Heart left ventricle (tissue), 16 donors: ENCODE results near the gene RPP38. TPM values are rescaled to one million over a fixed set of nuclear protein-coding genes. Genes with fewer than 3 reads are reported as not detected.

ENCODE experiments used
- ATAC-seq, 4 donors: fragments of 200-7000 bp; cut with Tn5 transposase; one replicate each; pipeline ENCODE4 v1.9.1; 2020 to 2022; ENCODE audit warnings: moderate library complexity in 4 of 4, mild to moderate bottlenecking in 3 of 4, moderate number of reproducible peaks in 1 of 4
- DNase-seq, 5 donors: peaks; one replicate each; pipeline ENCODE4 v3.0.0-alpha.2; 2020
- H3K27ac ChIP-seq, 12 donors: fragments of 200-600 bp; sonication (generic) in 4 of 12; one replicate each; pipeline versions ENCODE4 v1.5.0 to v1.8.0; 2016 to 2022; ENCODE audit warnings: mild to moderate bottlenecking in 2 of 12
- H3K27me3 ChIP-seq, 9 donors: fragments of 200-600 bp; sonication (generic) in 2 of 9; one replicate each; pipeline versions ENCODE4 v1.5.1 to v1.8.0; 2016 to 2022; ENCODE audit warnings: mild to moderate bottlenecking in 3 of 9
- H3K36me3 ChIP-seq, 9 donors: fragments of 200-600 bp; sonication (generic) in 2 of 9; one replicate each; pipeline versions ENCODE4 v1.5.0 to v1.8.0; 2018 to 2022; ENCODE audit warnings: mild to moderate bottlenecking in 2 of 9
- H3K4me1 ChIP-seq, 12 donors: fragments of 200-600 bp; sonication (generic) in 4 of 12; one replicate each; pipeline versions ENCODE4 v1.5.0 to v1.8.0; 2016 to 2022; ENCODE audit warnings: mild to moderate bottlenecking in 3 of 12
- H3K4me3 ChIP-seq, 12 donors: fragments of 200-600 bp; sonication (generic) in 4 of 12; one replicate each; pipeline versions ENCODE4 v1.5.0 to v1.8.0; 2017 to 2022; ENCODE audit warnings: mild to moderate bottlenecking in 9 of 12, moderate library complexity in 4 of 12
- H3K9me3 ChIP-seq, 12 donors: fragments of 200-600 bp; sonication (generic) in 4 of 12; one replicate each; pipeline versions ENCODE4 v1.5.0 to v1.8.0; 2016 to 2022; ENCODE audit warnings: mild to moderate bottlenecking in 1 of 12
- CTCF ChIP-seq, 12 donors: fragments of 200-600 bp; sonication (generic) in 4 of 12; IDR thresholded peaks; one replicate each; pipeline versions ENCODE4 v1.5.0 to v1.8.0; 2018 to 2022; ENCODE audit warnings: antibody characterized with exemption in 12 of 12, mild to moderate bottlenecking in 5 of 12
- POLR2A ChIP-seq, 2 donors: fragments of 450-650 bp; IDR thresholded peaks; one replicate each; pipeline ENCODE4 v1.6.1; 2017; ENCODE audit warnings: antibody characterized with exemption in 2 of 2, mild to moderate bottlenecking in 2 of 2, moderate library complexity in 2 of 2
- WGBS, 4 donors: extraction: QIAGEN DNeasy Blood & Tissue Kit in 2 of 4; methylation state at CpG; one replicate each; pipeline versions ENCODE4 v1.1.5 to v1.1.7; 2013 to 2018; 5-methylcytosine and 5-hydroxymethylcytosine counted together
- intact Hi-C, 10 donors: fragments of 100-400 bp; cut with DNase I; formaldehyde crosslinking; loops; one replicate each; pipeline versions ENCODE4 v1.11.1 to v1.14.2; 2022
- polyA plus RNA-seq, 2 donors: library from polyadenylated mRNA; stranded (reverse); fragments of 200-250 nt; gene quantifications; one replicate each; pipeline ENCODE4 v1.2.3, GENCODE V29; 2013
- total RNA-seq, 9 donors: library from RNA; depleted of rRNA in 2 of 9; stranded (reverse); fragments of >200 nt in 2 of 9; fragmentation: NEBNext Ultra II Directional in 3 of 9; extraction: Animal tissue kit (Norgen Biotek cat#: 25700) in 3 of 9; gene quantifications; one replicate each; pipeline versions ENCODE4 v1.1.0 to v1.2.4, GENCODE V29; 2016 to 2023
- donor health status: ischemic (EF 13 %, LVEDD 7.1; RV severe dilation, severe dysfunction).
- donor health status: healthy with polysubstance abuse.
- donor health status: DM: no; HTN: yes; CAD: no.
- donor health status: DM: no; HTN: no; CAD: no.
- donor health status: ischemic (EF 25% LVEDD 6.9; RV normal size, moderate dysfunction).
- donor health status: ischemic (EF 25% LVEDD 5.7; RV mildly dilated, moderate dysfunction).
- donor health status: healthy.
- donor health status: DM: yes; HTN: yes; CAD: no.
- donor health status: ischemic (EF 35%, LVEDD 5.7; RV mildly dilated, moderate dysfunction).
- donor health status: nonischemic (EF 11% LVEDD 7.7; RV severe dilation, severe dysfunction).
- donor health status: DM: yes; HTN: yes; CAD: no.
- donor health status: PGD.
- donor health status: ischemic (EF 29% LVEDD 5.4; RV normal size, mild dysfunction).
- donor health status: nonischemic (EF 23%, LVEDD 6.1; RV moderate dilation, normal function).

Gene RPP38
- total and polyA plus RNA-seq, 11 donors, result 7.2 to 15.5 (median 9.5) TPM

- Histone ChIP-seq H3K9me3 (no peaks in the 10 kb centered on the region), H3K4me1 (peaks cover 0 to 20% (median 8%) of the 10 kb centered on the region in 12 donors), H3K27me3 (peaks cover 0 to 13% (median 0%) of the 10 kb centered on the region in 9 donors), H3K27ac (no peak within 1 kb of the TSS), H3K36me3 (no peaks in the 10 kb centered on the region), H3K4me3 (peak within 1 kb of the TSS; percentile 20 to 73 (median 62))
- TF ChIP-seq CTCF (IDR thresholded peaks at IDR 0.05), result peak in 10 of 12 donors; percentile 30 to 65 (median 54)
- TF ChIP-seq POLR2A (IDR thresholded peaks at IDR 0.05), result no peak
- DNase-seq (peak; percentile 73 to 88 (median 76)), ATAC-seq (peak; percentile 89 to 99 (median 96))
- WGBS, 4 donors, result 6 to 9% (median 7%) methylated on average over 38 to 63 of the region's 63 CpGs
- intact Hi-C loops, result loop anchor here in 1 of 10 donors (10.0 kb wide), 1 partner anchor 124 kb away; no protein-coding TSS in a partner anchor
Observed at GRCh38 chr10:15088428-15089261, 8.5 kb upstream of the RPP38 start, which contains the start of gene ACBD7. Gene ACBD7 (minus strand): TSS chr10:15088776. CDS start chr10:15088728, 48 bp downstream.

- WGBS, 4 donors, result 83 to 86% (median 85%) methylated on average over 5 of the region's 5 CpGs
- peaks cover 0 to 14% (median 7%) of the 10 kb centered on the region in 12 donors for H3K4me1 ChIP-seq
- intact Hi-C loops, result loop anchor here in 4 of 10 donors (10.0 kb wide), 3 partner anchors 137 to 487 kb away; partner anchors contain the start of genes DCLRE1C (in 2 of the 4), MEIG1 (in 2 of the 4) and SUV39H2 (in 1 of the 4)
- H3K4me3 ChIP-seq, result no peak overlapping the region
- no peak for TF ChIP-seq POLR2A (IDR thresholded peaks at IDR 0.05)
- TF ChIP-seq CTCF (IDR thresholded peaks at IDR 0.05), result no peak
- peaks cover 0 to 13% (median 0%) of the 10 kb centered on the region in 9 donors for H3K27me3 ChIP-seq
- DNase-seq, result no peak
- no peaks in the 10 kb centered on the region for H3K36me3 ChIP-seq
- ATAC-seq, result no peak
- no peak overlapping the region for H3K27ac ChIP-seq
- H3K9me3 ChIP-seq, result no peaks in the 10 kb centered on the region
Observed at GRCh38 chr10:15091418-15091817, 5.7 kb upstream of the RPP38 start.

- Histone ChIP-seq H3K36me3 (no peaks in the 10 kb centered on the region), H3K27ac (no peak overlapping the region), H3K27me3 (peaks cover 0 to 13% (median 0%) of the 10 kb centered on the region in 9 donors), H3K9me3 (no peaks in the 10 kb centered on the region), H3K4me1 (peaks cover 0 to 19% (median 9%) of the 10 kb centered on the region in 12 donors), H3K4me3 (no peak overlapping the region)
- TF ChIP-seq POLR2A (IDR thresholded peaks at IDR 0.05) (no peak), CTCF (IDR thresholded peaks at IDR 0.05) (no peak)
- DNase-seq (no peak), ATAC-seq (no peak)
- intact Hi-C loops, result loop anchor here in 4 of 10 donors (10.0 kb wide), 3 partner anchors 138 to 488 kb away; partner anchors contain the start of genes DCLRE1C (in 2 of the 4), MEIG1 (in 2 of the 4) and SUV39H2 (in 1 of the 4)
- 81 to 91% (median 88%) methylated on average over 15 to 16 of the region's 16 CpGs for WGBS, 4 donors
Observed at GRCh38 chr10:15092855-15093408, 4.2 kb upstream of the RPP38 start.
